Hematopoietic multipotent progenitor cell treated with erythropoietin and hydrocortisone succinate and interleukin-3 and kit ligand, for 6 days (in vitro differentiated cells): ENCODE results near the gene MAGI1.

Experiments
- DNase-seq: peaks from one replicate; pipeline ENCODE4 v3.0.0-alpha.2; 2015

MAGI1 gene

GRCh38 chr3:65783117-65783516 lies 255.6 kb downstream of the MAGI1 start:
- no peak for DNase-seq

- DNase-seq = no peak
These were observed 257.1 kb downstream of the MAGI1 start for GRCh38 chr3:65781594-65781993.

GRCh38 chr3:65779390-65779789 lies 259.3 kb downstream of the MAGI1 start:
- no peak for DNase-seq

GRCh38 chr3:65778968-65779367 lies 259.8 kb downstream of the MAGI1 start:
- DNase-seq = no peak

- no peak for DNase-seq
These were observed 261.7 kb downstream of the MAGI1 start for GRCh38 chr3:65777050-65777449.

- no peak for DNase-seq
These were observed 262.2 kb downstream of the MAGI1 start for GRCh38 chr3:65776494-65776893.

GRCh38 chr3:65776081-65776480 lies 262.6 kb downstream of the MAGI1 start:
- DNase-seq = no peak

GRCh38 chr3:65772758-65773157 lies 266.0 kb downstream of the MAGI1 start:
- DNase-seq = no peak

GRCh38 chr3:65767551-65767950 lies 271.2 kb downstream of the MAGI1 start:
- DNase-seq = no peak

- DNase-seq = no peak
These were observed 276.5 kb downstream of the MAGI1 start for GRCh38 chr3:65762235-65762580.

GRCh38 chr3:65761446-65762234 lies 277.1 kb downstream of the MAGI1 start:
- no peak for DNase-seq

- no peak for DNase-seq
These were observed 279.7 kb downstream of the MAGI1 start for GRCh38 chr3:65758876-65759598.

GRCh38 chr3:65758438-65758837 lies 280.3 kb downstream of the MAGI1 start:
- no peak for DNase-seq

- DNase-seq = no peak
These were observed 286.1 kb downstream of the MAGI1 start for GRCh38 chr3:65752636-65753035.

GRCh38 chr3:65751123-65751700 lies 287.5 kb downstream of the MAGI1 start:
- peak; percentile 38 for DNase-seq

GRCh38 chr3:65749066-65749465 lies 289.7 kb downstream of the MAGI1 start:
- no peak for DNase-seq

GRCh38 chr3:65748326-65748725 lies 290.4 kb downstream of the MAGI1 start:
- no peak for DNase-seq

GRCh38 chr3:65746848-65747247 lies 291.9 kb downstream of the MAGI1 start:
- no peak for DNase-seq

- no peak for DNase-seq
These were observed 293.4 kb downstream of the MAGI1 start for GRCh38 chr3:65745306-65745705.

- DNase-seq = no peak
These were observed 295.8 kb downstream of the MAGI1 start for GRCh38 chr3:65742914-65743313.

- DNase-seq = no peak
These were observed 297.2 kb downstream of the MAGI1 start for GRCh38 chr3:65741540-65741939.

GRCh38 chr3:65739901-65740541 lies 298.7 kb downstream of the MAGI1 start:
- no peak for DNase-seq

- no peak for DNase-seq
These were observed 303.9 kb downstream of the MAGI1 start for GRCh38 chr3:65734792-65735191.

- no peak for DNase-seq
These were observed 304.3 kb downstream of the MAGI1 start for GRCh38 chr3:65734382-65734781.
